K562 (cell line): ENCODE measurements around the gene BTBD10. TPM values are rescaled to one million over a fixed set of nuclear protein-coding genes. Genes with fewer than 3 reads are reported as not detected.

Experiments used
- ATAC-seq: fragments of 200-7000 bp; cut with Tn5 transposase; 3 replicates; pipeline ENCODE4 v1.9.1; 2020; ENCODE audit warnings: moderate library complexity
- BruUV-seq: library from RNA; stranded (reverse); fragments of 400-500 nt; replicated peaks from 2 replicates; lab custom pipeline; 2021; lab: Mats Ljungman, UMichigan
- CTCF ChIA-PET: fragments of 300-600 bp; formaldehyde crosslinking; extraction: SDS; loops from one replicate; lab custom pipeline; 2021; ENCODE audit warnings: low intra/inter-chr PET ratio; lab: Yijun Ruan, JAX
- POLR2A ChIA-PET: fragments of 300-600, 350-650 bp; sonication (Branson Sonifier 250); formaldehyde crosslinking; extraction: SDS; loops from one replicate; lab custom pipeline; 2021; ENCODE audit warnings: antibody characterized with exemption, inconsistent platforms; lab: Yijun Ruan, JAX
- DNase-seq, 4 experiments: peaks; one replicate each; pipeline versions ENCODE4 v3.0.0 to v3.0.0-alpha.2; 2011 to 2018; ENCODE audit warnings: low spot score in 3 of 4, mixed read lengths in 3 of 4; ENCODE audit errors: extremely low read depth in 1 of 4
- FAIRE-seq: peaks from 2 replicates; lab custom pipeline; 2011; peaks lifted over from hg19 to GRCh38; lab: Jason Lieb, UNC
- H2AFZ ChIP-seq: 2 replicates; pipeline ENCODE4 v1.6.0; 2011; ENCODE audit warnings: low read depth, low read length, control low read depth, inconsistent platforms
- H3K27ac ChIP-seq: fragments of 200-600 bp; 3 replicates; pipeline ENCODE4 v1.8.0; 2011; ENCODE audit warnings: low read depth, mild to moderate bottlenecking, control low read depth, inconsistent platforms, low read length, moderate library complexity, mixed read lengths; ENCODE audit errors: extremely low read depth
- H3K27me3 ChIP-seq, 2 experiments: fragments of 300-600 bp in 1 of 2; 2 replicates in 1 of 2; 3 replicates in 1 of 2; pipeline versions ENCODE4 v1.6.0 to v1.8.0; 2011; ENCODE audit warnings: inconsistent platforms in 2 of 2, low read length in 2 of 2, mild to moderate bottlenecking in 1 of 2, mixed read lengths in 1 of 2, moderate library complexity in 1 of 2; ENCODE audit not compliant: control insufficient read depth in 2 of 2, insufficient read depth in 2 of 2
- H3K36me3 ChIP-seq: fragments of 300-600 bp; 3 replicates; pipeline ENCODE4 v1.8.0; 2011; ENCODE audit warnings: mild to moderate bottlenecking, low read length, inconsistent platforms; ENCODE audit not compliant: control insufficient read depth, insufficient read depth
- H3K4me1 ChIP-seq, 2 experiments: fragments of 200-600 bp in 1 of 2; replicated peaks in 1 of 2; 2 replicates in 1 of 2; 3 replicates in 1 of 2; pipeline versions ENCODE4 v1.5.1 to v1.8.0; 2011; ENCODE audit warnings: inconsistent platforms in 2 of 2, low read length in 2 of 2, mild to moderate bottlenecking in 1 of 2, mixed read lengths in 1 of 2, moderate library complexity in 1 of 2; ENCODE audit not compliant: control insufficient read depth in 2 of 2, insufficient read depth in 2 of 2
- H3K4me2 ChIP-seq: 2 replicates; pipeline ENCODE4 v1.6.1; 2011; ENCODE audit warnings: low read length, control low read depth, inconsistent platforms, mixed read lengths; ENCODE audit not compliant: insufficient read depth
- H3K4me3 ChIP-seq: fragments of 200-600 bp; sonication (generic), shearing (Covaris generic); 2 replicates; pipeline ENCODE4 v1.5.1; 2016; ENCODE audit warnings: control low read depth, inconsistent platforms
- H3K79me2 ChIP-seq: fragments of 200-600 bp; 3 replicates; pipeline ENCODE4 v1.8.0; 2011; ENCODE audit warnings: low read length, inconsistent platforms; ENCODE audit not compliant: control insufficient read depth, insufficient read depth
- H3K9ac ChIP-seq, 2 experiments: 2 replicates each; pipeline versions ENCODE4 v1.6.0 to v1.6.1; 2011; ENCODE audit warnings: low read depth in 2 of 2, low read length in 2 of 2, control low read depth in 1 of 2, inconsistent platforms in 1 of 2, mild to moderate bottlenecking in 1 of 2, mixed read lengths in 1 of 2; ENCODE audit not compliant: insufficient read depth in 1 of 2
- H3K9me1 ChIP-seq: one replicate; pipeline ENCODE4 v1.6.0; 2011; ENCODE audit warnings: inconsistent platforms, mild to moderate bottlenecking, low read length, moderate library complexity; ENCODE audit not compliant: control insufficient read depth, insufficient read depth
- H3K9me3 ChIP-seq: replicated peaks from 2 replicates; pipeline ENCODE4 v1.5.1; 2011; ENCODE audit warnings: low read depth, low read length, inconsistent platforms; ENCODE audit not compliant: control insufficient read depth, insufficient read depth
- H4K20me1 ChIP-seq: replicated peaks from 2 replicates; pipeline ENCODE4 v1.6.1; 2011; ENCODE audit warnings: low read length, inconsistent platforms, mixed read lengths; ENCODE audit not compliant: control insufficient read depth, insufficient read depth
- BCOR ChIP-seq: fragments of 450-650 bp; IDR thresholded peaks from 2 replicates; pipeline ENCODE4 v1.6.1; 2016
- BRCA1 ChIP-seq, 2 experiments: fragments of 450-650 bp in 1 of 2; sonication (generic) in 1 of 2; formaldehyde crosslinking in 1 of 2; IDR thresholded peaks; 2 replicates each; pipeline versions ENCODE4 v1.5.0 to v1.6.1; 2017 to 2020; ENCODE audit warnings: mild to moderate bottlenecking in 1 of 2, missing genetic modification reagents in 1 of 2
- KLF16 ChIP-seq: IDR thresholded peaks from 2 replicates; pipeline ENCODE4 v1.6.1; 2016; ENCODE audit warnings: antibody characterized with exemption
- MAX ChIP-seq: sonication (generic); formaldehyde crosslinking; IDR thresholded peaks from 2 replicates; pipeline ENCODE4 v1.9.0; 2022; ENCODE audit warnings: mild to moderate bottlenecking, missing genetic modification reagents
- NFATC3 ChIP-seq: fragments of 450-650 bp; IDR thresholded peaks from 2 replicates; pipeline ENCODE4 v1.6.1; 2017; ENCODE audit warnings: mild to moderate bottlenecking
- NR3C1 ChIP-seq: sonication (generic); formaldehyde crosslinking; IDR thresholded peaks from 2 replicates; pipeline ENCODE4 v1.8.1; 2022; ENCODE audit warnings: missing genetic modification reagents
- RAD51 ChIP-seq: fragments of 450-650 bp; IDR thresholded peaks from 2 replicates; pipeline ENCODE4 v1.7.1; 2016; ENCODE audit warnings: low read depth, mild to moderate bottlenecking, borderline replicate concordance
- SMARCB1 ChIP-seq: IDR thresholded peaks from 2 replicates; pipeline ENCODE4 v1.6.1; 2011; ENCODE audit warnings: improper control_type of control experiment, low read depth; ENCODE audit not compliant: insufficient read length
- SMC3 ChIP-seq: conservative IDR thresholded peaks from 2 replicates; pipeline ENCODE4 v1.6.1; 2011; ENCODE audit warnings: low read depth, low read length, improper control_type of control experiment; ENCODE audit not compliant: insufficient read depth
- SPI1 ChIP-seq: IDR thresholded peaks from 2 replicates; pipeline ENCODE4 v1.6.1; 2011; ENCODE audit warnings: low read depth, low read length, control low read depth, borderline replicate concordance
- TAF15 ChIP-seq: fragments of 200-400 bp; formaldehyde crosslinking; IDR thresholded peaks from 2 replicates; pipeline ENCODE4 v1.6.1; 2017; ENCODE audit warnings: mild to moderate bottlenecking, low read depth, low read length, moderate library complexity
- TEAD2 ChIP-seq: fragments of 450-650 bp; IDR thresholded peaks from 2 replicates; pipeline ENCODE4 v1.6.1; 2016; ENCODE audit warnings: missing genetic modification characterization, control low read depth, missing compliant biosample characterization
- YBX1 ChIP-seq: fragments of 450-650 bp; IDR thresholded peaks from 2 replicates; pipeline ENCODE4 v1.7.1; 2016; ENCODE audit warnings: mild to moderate bottlenecking
- ZBTB17 ChIP-seq: fragments of 450-650 bp; formaldehyde crosslinking; IDR thresholded peaks from 2 replicates; pipeline ENCODE4 v1.4.0; 2020; ENCODE audit warnings: mild to moderate bottlenecking
- ZNF134 ChIP-seq: fragments of 250-450 bp; sonication (Bioruptor Pico); conservative IDR thresholded peaks from 2 replicates; pipeline ENCODE4 v1.4.0; 2020
- ZNF436 ChIP-seq: fragments of 250-450, 450-650 bp; sonication (Bioruptor Pico); formaldehyde crosslinking; IDR thresholded peaks from 2 replicates; pipeline ENCODE4 v1.7.0; 2020; ENCODE audit warnings: mild to moderate bottlenecking
- WGBS: fragments of 100-300 bp; shearing (Covaris generic); methylation state at CpG from one replicate; pipeline ENCODE4 v1.1.6; 2016; ENCODE audit warnings: low coverage, mixed read lengths; ENCODE audit not compliant: insufficient coverage; ENCODE audit errors: missing lambda C conversion rate; 5-methylcytosine and 5-hydroxymethylcytosine counted together
- in situ Hi-C: fragments of 300-500 bp; cut with MboI; formaldehyde crosslinking; loops from 4 replicates; pipeline ENCODE4 v1.15.0; 2018; ENCODE audit warnings: inconsistent platforms, mixed read lengths
- intact Hi-C: fragments of 100-400 bp; cut with micrococcal nuclease; formaldehyde crosslinking; loops from 2 replicates; pipeline ENCODE4 v1.14.2; 2022
- polyA plus RNA-seq, 8 experiments: library from polyadenylated mRNA; depleted of rRNA in 4 of 8; stranded (reverse) in 5 of 8; unstranded in 3 of 8; fragments of >200 nt; fragmentation: Nextera tagmentation in 2 of 8; fragmentation: Illumina TruSeq in 1 of 8; extraction: Ambion mirVana in 2 of 8; extraction: Trizol in 1 of 8; gene quantifications; 2 replicates each; pipeline versions ENCODE4 v1.2.1 to v1.2.3, GENCODE V29; 2011 to 2014; ENCODE audit warnings: inconsistent platforms in 1 of 8, missing spikeins in 1 of 8
- total RNA-seq, 7 experiments: library from RNA; depleted of rRNA in 6 of 7; stranded (reverse); fragments of >200 nt in 6 of 7; fragmentation: Illumina TruSeq in 2 of 7; extraction: Trizol in 2 of 7; gene quantifications; 2 replicates each; pipeline versions ENCODE4 v1.2.1 to v1.2.3, GENCODE V29; 2011 to 2021; ENCODE audit warnings: low replicate concordance in 1 of 7
- TF ChIP-seq, protein P1 (sequence below): fragments of 450-650 bp; IDR thresholded peaks from 2 replicates; pipeline ENCODE4 v1.6.1; 2018; ENCODE audit warnings: mild to moderate bottlenecking, low read depth; ENCODE audit not compliant: partially characterized antibody
- TF ChIP-seq, protein P2 (sequence below): IDR thresholded peaks from 2 replicates; pipeline ENCODE4 v1.6.1; 2012; ENCODE audit warnings: low read depth, low read length, improper control_type of control experiment, borderline replicate concordance

Gene BTBD10
- total and polyA plus RNA-seq, 9 of the 15 experiments (the other 6 are each of a cell fraction or from before 2014, with no cell fraction given): 11.6 to 22.8 (median 16.3) TPM

- TF ChIP-seq, protein P1, sequence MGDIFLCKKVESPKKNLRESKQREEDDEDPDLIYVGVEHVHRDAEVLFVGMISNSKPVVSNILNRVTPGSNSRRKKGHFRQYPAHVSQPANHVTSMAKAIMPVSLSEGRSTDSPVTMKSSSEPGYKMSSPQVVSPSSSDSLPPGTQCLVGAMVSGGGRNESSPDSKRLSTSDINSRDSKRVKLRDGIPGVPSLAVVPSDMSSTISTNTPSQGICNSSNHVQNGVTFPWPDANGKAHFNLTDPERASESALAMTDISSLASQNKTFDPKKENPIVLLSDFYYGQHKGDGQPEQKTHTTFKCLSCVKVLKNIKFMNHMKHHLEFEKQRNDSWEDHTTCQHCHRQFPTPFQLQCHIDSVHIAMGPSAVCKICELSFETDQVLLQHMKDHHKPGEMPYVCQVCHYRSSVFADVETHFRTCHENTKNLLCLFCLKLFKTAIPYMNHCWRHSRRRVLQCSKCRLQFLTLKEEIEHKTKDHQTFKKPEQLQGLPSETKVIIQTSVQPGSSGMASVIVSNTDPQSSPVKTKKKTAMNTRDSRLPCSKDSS: no peak
- TF ChIP-seq NR3C1 (CRISPR knock-in tag) (no peak), TEAD2 (tag) (no peak), SMARCB1 (no peak), YBX1 (no peak)
Observed at GRCh38 chr11:13468750-13469149, 5.7 kb upstream of the BTBD10 start (continued).

DNA sequence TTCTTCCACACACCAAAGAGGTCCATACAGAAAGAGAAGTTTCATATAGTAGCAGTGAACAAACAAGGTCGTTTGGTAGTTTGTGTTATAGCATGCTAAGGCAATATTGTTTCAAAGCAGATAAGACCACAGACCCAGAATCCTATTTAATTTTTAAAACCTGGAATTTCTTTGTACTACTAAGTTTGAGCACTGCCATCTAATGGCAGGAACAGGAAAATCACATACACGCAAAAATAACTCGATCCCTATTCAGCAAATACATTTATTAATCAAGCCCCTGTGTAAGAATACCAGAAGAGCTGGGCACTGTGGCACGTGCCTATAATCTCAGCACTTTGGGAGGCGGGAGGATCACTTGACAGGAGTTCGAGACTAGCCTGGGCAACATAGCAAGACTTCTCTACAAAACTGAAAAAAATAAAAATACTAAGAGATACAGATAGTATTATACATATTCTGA lies 2.9 kb upstream of the BTBD10 start:
- Histone ChIP-seq H3K27ac (no peak overlapping the region), H3K4me2 (no peak overlapping the region), H3K79me2 (peaks cover 19% of the 10 kb centered on the region), H3K36me3 (no peaks in the 10 kb centered on the region), H3K9me3 (no peaks in the 10 kb centered on the region), H3K4me3 (no peak overlapping the region), H3K4me1 (peaks cover 8 to 14% of the 10 kb centered on the region in 2 experiments), H3K9ac (no peak overlapping the region), H4K20me1 (no peaks in the 10 kb centered on the region), H3K9me1 (no peaks in the 10 kb centered on the region), H3K27me3 (no peaks in the 10 kb centered on the region), H2AFZ (peak overlapping the region; percentile 1; the same call in 1 of the 2 replicates)
- ChIA-PET POLR2A (no interaction called here), CTCF (no interaction called here)
- FAIRE-seq (peak; percentile 6), DNase-seq (peak; percentile 11 to 28 (median 20)), ATAC-seq (no peak)
- in situ Hi-C loops (no loop called here), intact Hi-C loops (loop anchor here (10.0 kb wide), 3 partner anchors 111 to 229 kb away; partner anchors contain the start of gene FAR1)
- WGBS: 2% methylated on average over 6 of the region's 6 CpGs
- no TSS peak for BruUV-seq
- no peak for TF ChIP-seq ZBTB17
- TF ChIP-seq TEAD2 (tag): no peak
- TF ChIP-seq SPI1: no peak
- peak; percentile 28; the same call in 1 of the 2 replicates for TF ChIP-seq KLF16
- TF ChIP-seq, protein P2, sequence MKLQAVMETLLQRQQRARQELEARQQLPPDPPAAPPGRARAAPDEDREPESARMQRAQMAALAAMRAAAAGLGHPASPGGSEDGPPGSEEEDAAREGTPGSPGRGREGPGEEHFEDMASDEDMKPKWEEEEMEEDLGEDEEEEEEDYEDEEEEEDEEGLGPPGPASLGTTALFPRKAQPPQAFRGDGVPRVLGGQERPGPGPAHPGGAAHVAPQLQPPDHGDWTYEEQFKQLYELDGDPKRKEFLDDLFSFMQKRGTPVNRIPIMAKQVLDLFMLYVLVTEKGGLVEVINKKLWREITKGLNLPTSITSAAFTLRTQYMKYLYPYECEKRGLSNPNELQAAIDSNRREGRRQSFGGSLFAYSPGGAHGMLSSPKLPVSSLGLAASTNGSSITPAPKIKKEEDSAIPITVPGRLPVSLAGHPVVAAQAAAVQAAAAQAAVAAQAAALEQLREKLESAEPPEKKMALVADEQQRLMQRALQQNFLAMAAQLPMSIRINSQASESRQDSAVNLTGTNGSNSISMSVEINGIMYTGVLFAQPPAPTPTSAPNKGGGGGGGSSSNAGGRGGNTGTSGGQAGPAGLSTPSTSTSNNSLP: no peak
- 0 out of 2 replicates have a peak, but pooled peaks have one; percentile 17 for TF ChIP-seq SMC3
- no peak for TF ChIP-seq BCOR
- no peak for TF ChIP-seq MAX (CRISPR knock-in tag)
- TF ChIP-seq NFATC3: no peak
- TF ChIP-seq ZNF436 (CRISPR knock-in tag): no peak
- no peak for TF ChIP-seq TAF15
- no peak for TF ChIP-seq BRCA1 (IDR thresholded peaks at IDR 0.05)
- TF ChIP-seq BRCA1 (CRISPR knock-in tag; IDR thresholded peaks at IDR 0.05): no peak
- no peak for TF ChIP-seq RAD51
- TF ChIP-seq ZNF134 (CRISPR knock-in tag): no peak
